Spleen (tissue), 11 donors: ENCODE results near the gene ACOT12. TPM values are rescaled to one million over a fixed set of nuclear protein-coding genes. Genes with fewer than 3 reads are reported as not detected.

ENCODE experiments used
- DNase-seq: peaks from one replicate; pipeline ENCODE4 v3.0.0-alpha.2; 2020
- H3K27ac ChIP-seq, 8 donors: fragments of 200-600 bp; sonication (generic) in 7 of 8; 1 replicate in 4 of 8; 2 replicates in 4 of 8; pipeline versions ENCODE4 v1.5.0 to v1.8.0; 2016 to 2021; ENCODE audit warnings: inconsistent platforms in 4 of 8, mild to moderate bottlenecking in 4 of 8, moderate library complexity in 1 of 8
- H3K27me3 ChIP-seq, 7 donors: fragments of 200-600 bp; sonication (generic) in 6 of 7; replicated peaks in 1 of 7; 1 replicate in 4 of 7; 2 replicates in 3 of 7; pipeline versions ENCODE4 v1.5.0 to v1.8.0; 2016 to 2021; ENCODE audit warnings: inconsistent platforms in 3 of 7, mild to moderate bottlenecking in 1 of 7
- H3K36me3 ChIP-seq, 6 donors: fragments of 200-600 bp; sonication (generic) in 5 of 6; 1 replicate in 4 of 6; 2 replicates in 2 of 6; pipeline versions ENCODE4 v1.5.0 to v1.8.0; 2016 to 2021; ENCODE audit warnings: inconsistent platforms in 2 of 6
- H3K4me1 ChIP-seq, 6 donors: fragments of 200-600 bp; sonication (generic) in 5 of 6; 1 replicate in 3 of 6; 2 replicates in 3 of 6; pipeline versions ENCODE4 v1.5.0 to v1.8.0; 2016 to 2021; ENCODE audit warnings: inconsistent platforms in 3 of 6
- H3K4me3 ChIP-seq, 8 donors: fragments of 200-600 bp; sonication (generic) in 7 of 8; 1 replicate in 4 of 8; 2 replicates in 4 of 8; pipeline versions ENCODE4 v1.5.0 to v1.8.0; 2016 to 2021; ENCODE audit warnings: inconsistent platforms in 4 of 8, mild to moderate bottlenecking in 4 of 8, moderate library complexity in 2 of 8
- H3K9me3 ChIP-seq, 8 donors: fragments of 200-600 bp; sonication (generic) in 7 of 8; 1 replicate in 4 of 8; 2 replicates in 4 of 8; pipeline versions ENCODE4 v1.5.0 to v1.8.0; 2016 to 2021; ENCODE audit warnings: inconsistent platforms in 4 of 8
- POLR2A ChIP-seq, 3 donors: fragments of 450-650 bp; IDR thresholded peaks; one replicate each; pipeline ENCODE4 v1.5.1; 2017; ENCODE audit warnings: antibody characterized with exemption in 3 of 3, mild to moderate bottlenecking in 1 of 3
- POLR2AphosphoS5 ChIP-seq, 3 donors: sonication (generic); formaldehyde crosslinking; IDR thresholded peaks; one replicate each; pipeline ENCODE4 v1.5.1; 2017; ENCODE audit warnings: antibody characterized with exemption in 3 of 3
- WGBS, 5 donors: extraction: QIAGEN DNeasy Blood & Tissue Kit in 3 of 5; methylation state at CpG; one replicate each; pipeline versions ENCODE4 v1.1.5 to v1.1.7; 2013 to 2018; 5-methylcytosine and 5-hydroxymethylcytosine counted together
- intact Hi-C: fragments of 100-400 bp; cut with DNase I; formaldehyde crosslinking; loops from one replicate; pipeline ENCODE4 v1.15.0; 2023; ENCODE audit warnings: low total_unique reads
- polyA plus RNA-seq, 3 donors: library from polyadenylated mRNA; stranded (reverse); fragments of 200-250 nt; gene quantifications; one replicate each; pipeline ENCODE4 v1.2.1, GENCODE V29; 2013
- total RNA-seq, 7 donors: library from RNA; depleted of rRNA in 3 of 7; stranded (reverse); fragments of >200 nt in 3 of 7; fragmentation: NEBNext Ultra II Directional in 4 of 7; extraction: Animal tissue kit (Norgen Biotek cat#: 25700) in 4 of 7; gene quantifications; one replicate each; pipeline versions ENCODE4 v1.1.0 to v1.2.1, GENCODE V29; 2016 to 2021
- TF ChIP-seq, protein P1 (sequence below), 11 experiments: fragments of 200-600 bp in 7 of 11; fragments of 450-650 bp in 4 of 11; sonication (generic) in 4 of 11; IDR thresholded peaks in 8 of 11; conservative IDR thresholded peaks in 3 of 11; 1 replicate in 7 of 11; 2 replicates in 4 of 11; pipeline versions ENCODE4 v1.4.0 to v1.8.0; 2016 to 2021; ENCODE audit warnings: antibody characterized with exemption in 11 of 11, inconsistent platforms in 4 of 11, mild to moderate bottlenecking in 1 of 11
- donor health status: healthy with polysubstance abuse.
- donor health status: DM: no; HTN: no; CAD: no; lungs with moderate emphysema.
- donor health status: DM: no; HTN: no; CAD: no.
- donor health status: Bipolar disorder and iron deficiency.
- donor health status: healthy.
- donor health status: DM: no; HTN: no; CAD: no.
- donor health status: DM: yes; HTN: yes; CAD: no.

ACOT12 gene
- total and polyA plus RNA-seq, 10 donors, result 0.03 TPM; not detected in 9

DNA sequence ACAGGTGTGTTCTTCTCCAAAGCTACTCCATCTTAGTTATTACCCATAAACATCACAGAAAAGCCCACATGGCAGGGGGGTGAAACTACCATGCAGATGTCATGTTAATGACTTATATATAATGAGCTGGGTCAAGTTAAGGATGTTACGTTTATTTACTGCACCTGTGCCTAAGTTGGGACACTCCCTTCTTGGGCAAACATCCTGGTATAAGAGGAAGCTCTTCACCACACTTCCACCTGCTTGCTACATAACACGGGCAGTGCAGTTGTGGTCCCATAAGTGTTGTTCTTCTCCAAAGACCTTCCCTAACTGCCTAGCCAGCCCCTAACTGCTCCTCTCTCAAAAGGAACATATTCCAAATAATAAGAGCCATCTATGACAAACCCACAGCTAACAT, 101.8 kb downstream of the ACOT12 start:
- Histone ChIP-seq H3K36me3 (peaks cover 0 to 10% (median 0%) of the 10 kb centered on the region in 6 donors), H3K27ac (no peak overlapping the region), H3K4me1 (peaks cover 0 to 14% (median 0%) of the 10 kb centered on the region in 6 donors), H3K4me3 (no peak overlapping the region), H3K9me3 (peaks cover 0 to 39% (median 34%) of the 10 kb centered on the region in 8 donors), H3K27me3 (no peaks in the 10 kb centered on the region)
- 41 to 54% (median 52%) methylated on average over 2 of the region's 2 CpGs for WGBS, 5 donors
- intact Hi-C loops, result no loop called here
- TF ChIP-seq POLR2AphosphoS5 (IDR thresholded peaks at IDR 0.05) (no peak), POLR2A (IDR thresholded peaks at IDR 0.05) (no peak)
- TF ChIP-seq, protein P1, sequence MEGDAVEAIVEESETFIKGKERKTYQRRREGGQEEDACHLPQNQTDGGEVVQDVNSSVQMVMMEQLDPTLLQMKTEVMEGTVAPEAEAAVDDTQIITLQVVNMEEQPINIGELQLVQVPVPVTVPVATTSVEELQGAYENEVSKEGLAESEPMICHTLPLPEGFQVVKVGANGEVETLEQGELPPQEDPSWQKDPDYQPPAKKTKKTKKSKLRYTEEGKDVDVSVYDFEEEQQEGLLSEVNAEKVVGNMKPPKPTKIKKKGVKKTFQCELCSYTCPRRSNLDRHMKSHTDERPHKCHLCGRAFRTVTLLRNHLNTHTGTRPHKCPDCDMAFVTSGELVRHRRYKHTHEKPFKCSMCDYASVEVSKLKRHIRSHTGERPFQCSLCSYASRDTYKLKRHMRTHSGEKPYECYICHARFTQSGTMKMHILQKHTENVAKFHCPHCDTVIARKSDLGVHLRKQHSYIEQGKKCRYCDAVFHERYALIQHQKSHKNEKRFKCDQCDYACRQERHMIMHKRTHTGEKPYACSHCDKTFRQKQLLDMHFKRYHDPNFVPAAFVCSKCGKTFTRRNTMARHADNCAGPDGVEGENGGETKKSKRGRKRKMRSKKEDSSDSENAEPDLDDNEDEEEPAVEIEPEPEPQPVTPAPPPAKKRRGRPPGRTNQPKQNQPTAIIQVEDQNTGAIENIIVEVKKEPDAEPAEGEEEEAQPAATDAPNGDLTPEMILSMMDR (IDR thresholded peaks at IDR 0.05 in 8 of 11, conservative IDR thresholded peaks at IDR 0.05 in 3 of 11), result no peak
- DNase-seq, result no peak

DNA sequence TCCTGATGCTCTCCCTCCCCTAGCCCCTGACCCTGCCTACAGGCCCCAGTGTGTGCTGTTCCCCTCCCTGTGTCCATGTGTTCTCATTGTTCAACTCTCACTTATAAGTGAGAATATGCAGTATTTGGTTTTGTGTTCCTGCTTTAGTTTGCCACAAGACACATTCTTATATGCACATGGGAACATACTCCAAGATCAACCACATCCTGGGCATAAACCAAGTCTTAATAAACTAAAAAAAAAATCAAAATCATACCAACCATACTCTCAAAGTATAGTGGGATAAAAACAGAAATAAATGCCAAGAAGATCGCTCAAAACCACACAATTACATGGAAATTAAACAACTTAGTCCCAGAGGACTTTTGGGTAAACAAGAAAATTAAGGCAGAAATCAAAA, 103.8 kb downstream of the ACOT12 start:
- TF ChIP-seq POLR2AphosphoS5 (IDR thresholded peaks at IDR 0.05), result no peak
- TF ChIP-seq, protein P1 (IDR thresholded peaks at IDR 0.05 in 8 of 11, conservative IDR thresholded peaks at IDR 0.05 in 3 of 11), result no peak
- no peaks in the 10 kb centered on the region for H3K27me3 ChIP-seq
- peaks cover 0 to 39% (median 34%) of the 10 kb centered on the region in 8 donors for H3K9me3 ChIP-seq
- 93 to 100% (median 96%) methylated on average over 1 of the region's 1 CpG for WGBS, 5 donors
- no peak overlapping the region for H3K27ac ChIP-seq
- no peak overlapping the region for H3K4me3 ChIP-seq
- H3K4me1 ChIP-seq, result peaks cover 0 to 14% (median 0%) of the 10 kb centered on the region in 6 donors
- H3K36me3 ChIP-seq, result peaks cover 0 to 10% (median 0%) of the 10 kb centered on the region in 6 donors
- intact Hi-C loops, result no loop called here
- DNase-seq, result no peak

DNA sequence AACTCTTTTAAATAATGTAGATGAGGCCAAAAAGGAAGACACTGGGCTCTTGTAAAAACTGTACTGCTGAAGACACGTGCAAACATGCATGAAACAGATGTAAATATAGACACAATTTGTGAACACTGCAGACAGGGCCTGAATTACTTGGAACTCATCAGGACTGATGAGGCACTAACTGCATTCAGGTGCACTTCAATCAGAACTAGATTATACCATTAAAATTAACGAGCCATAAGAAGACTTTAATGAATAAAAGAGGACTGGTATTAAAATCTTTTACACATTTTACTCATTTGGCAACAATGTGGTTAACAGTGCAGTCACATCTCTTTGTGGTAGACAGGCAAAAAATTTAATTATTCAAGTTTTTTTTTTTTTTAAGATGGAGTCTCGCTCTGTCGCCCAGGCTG, 105.9 kb downstream of the ACOT12 start:
- WGBS, 5 donors, result 73 to 82% (median 79%) methylated on average over 4 of the region's 4 CpGs
- TF ChIP-seq POLR2A (IDR thresholded peaks at IDR 0.05) (no peak), POLR2AphosphoS5 (IDR thresholded peaks at IDR 0.05) (no peak)
- H3K27me3 ChIP-seq, result no peaks in the 10 kb centered on the region

DNA sequence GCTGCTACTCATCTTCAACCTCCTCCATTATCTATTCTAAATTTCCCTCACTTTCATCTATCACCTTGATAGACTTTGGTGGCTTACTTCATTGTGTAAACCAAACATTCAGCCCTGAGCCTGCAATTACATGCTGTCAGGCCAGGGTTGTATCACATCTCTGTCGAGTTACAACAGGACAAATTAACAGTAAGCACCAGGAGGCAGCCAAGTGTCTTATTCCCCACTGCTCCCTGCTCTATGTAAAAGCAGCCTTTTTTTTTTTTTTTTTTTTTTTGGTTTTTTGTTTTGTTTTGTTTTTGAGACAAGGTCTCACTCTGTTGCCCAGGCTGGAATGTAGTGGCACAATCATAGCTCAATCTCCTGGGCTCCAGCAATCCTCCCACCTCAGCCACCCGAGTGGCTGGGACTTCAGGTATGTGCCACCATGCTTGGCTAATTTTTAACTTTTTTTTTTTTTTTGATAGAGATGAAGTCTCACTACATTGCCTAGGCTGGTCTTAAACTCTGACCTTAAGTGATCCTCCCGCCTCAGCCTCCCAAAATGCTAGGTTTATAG, 107.8 kb downstream of the ACOT12 start:
- 63 to 86% (median 77%) methylated on average over 3 of the region's 3 CpGs for WGBS, 5 donors
- H3K4me3 ChIP-seq, result no peak overlapping the region
- DNase-seq, result no peak
- no peaks in the 10 kb centered on the region for H3K27me3 ChIP-seq
- H3K27ac ChIP-seq, result no peak overlapping the region
- intact Hi-C loops, result no loop called here
- peaks cover 0 to 6% (median 0%) of the 10 kb centered on the region in 6 donors for H3K4me1 ChIP-seq
- no peak for TF ChIP-seq POLR2A (IDR thresholded peaks at IDR 0.05)
- peaks cover 0 to 8% (median 2%) of the 10 kb centered on the region in 8 donors for H3K9me3 ChIP-seq
- H3K36me3 ChIP-seq, result no peaks in the 10 kb centered on the region

More for the DNA sequence above, 105.9 kb downstream of the ACOT12 start:
- Histone ChIP-seq H3K36me3 (peaks cover 0 to 10% (median 0%) of the 10 kb centered on the region in 6 donors), H3K27ac (no peak overlapping the region), H3K4me1 (peaks cover 0 to 14% (median 0%) of the 10 kb centered on the region in 6 donors), H3K4me3 (no peak overlapping the region), H3K9me3 (peaks cover 0 to 24% (median 21%) of the 10 kb centered on the region in 8 donors)
- DNase-seq, result no peak
- intact Hi-C loops, result no loop called here

DNA sequence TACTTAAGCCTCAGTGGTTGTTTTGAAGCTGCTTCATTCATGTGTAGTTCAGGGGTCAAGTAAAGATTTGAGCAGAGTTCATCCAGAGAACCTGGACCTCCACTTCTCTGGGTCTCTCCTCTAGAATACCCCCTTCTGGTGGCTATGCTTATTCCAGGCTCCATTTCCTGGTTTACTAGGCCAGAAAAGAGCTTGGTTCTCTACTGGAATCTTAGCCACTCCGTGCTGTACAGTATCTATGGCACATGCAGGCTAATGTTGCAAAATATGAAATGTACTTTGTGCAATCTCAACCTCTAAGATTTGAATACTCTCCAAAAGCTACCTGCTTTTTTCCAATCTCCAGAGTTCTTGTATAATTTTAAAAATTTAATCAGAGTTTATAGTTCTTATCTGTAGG, 110.0 kb downstream of the ACOT12 start:
- H3K36me3 ChIP-seq, result no peaks in the 10 kb centered on the region
- peaks cover 0 to 6% (median 0%) of the 10 kb centered on the region in 6 donors for H3K4me1 ChIP-seq
- peaks cover 0 to 3% (median 0%) of the 10 kb centered on the region in 8 donors for H3K9me3 ChIP-seq
- WGBS, 5 donors, result 53 to 94% (median 73%) methylated on average over 1 of the region's 1 CpG
- no peak overlapping the region for H3K27ac ChIP-seq
- intact Hi-C loops, result no loop called here
- H3K4me3 ChIP-seq, result no peak overlapping the region
- no peaks in the 10 kb centered on the region for H3K27me3 ChIP-seq
- no peak for TF ChIP-seq POLR2A (IDR thresholded peaks at IDR 0.05)
- no peak for TF ChIP-seq POLR2AphosphoS5 (IDR thresholded peaks at IDR 0.05)
- TF ChIP-seq, protein P1 (IDR thresholded peaks at IDR 0.05 in 8 of 11, conservative IDR thresholded peaks at IDR 0.05 in 3 of 11), result no peak
- no peak for DNase-seq
